OCI-LY1 (cell line): ENCODE data around the gene FHIT.

Experiments
- H2AFZ ChIP-seq: fragments of 200-600 bp; sonication (generic), shearing (Covaris generic); 2 replicates; pipeline ENCODE4 v1.6.0; 2014; ENCODE audit warnings: antibody characterized with exemption, mild to moderate bottlenecking, low read length
- H3F3A ChIP-seq: fragments of 200-600 bp; sonication (generic), shearing (Covaris generic); 2 replicates; pipeline ENCODE4 v1.6.0; 2014; ENCODE audit warnings: mild to moderate bottlenecking, antibody characterized with exemption, low read length, moderate library complexity; ENCODE audit not compliant: insufficient read depth
- H3K27ac ChIP-seq: fragments of 200-600 bp; sonication (generic); 2 replicates; pipeline ENCODE4 v1.5.1; 2014; ENCODE audit warnings: low read length, mixed run types, mild to moderate bottlenecking, low read depth; ENCODE audit not compliant: poor library complexity, severe bottlenecking
- H3K27me3 ChIP-seq: fragments of 200-600 bp; sonication (generic); 2 replicates; pipeline ENCODE4 v1.6.0; 2014; ENCODE audit warnings: antibody characterized with exemption, mild to moderate bottlenecking, low read length, moderate library complexity; ENCODE audit not compliant: insufficient read depth
- H3K36me3 ChIP-seq: fragments of 200-600 bp; sonication (generic); 2 replicates; pipeline ENCODE4 v1.6.1; 2014; ENCODE audit warnings: mild to moderate bottlenecking, antibody characterized with exemption, low read length, moderate library complexity, mixed read lengths; ENCODE audit not compliant: insufficient read depth
- H3K4me1 ChIP-seq: fragments of 200-600 bp; sonication (generic); 2 replicates; pipeline ENCODE4 v1.5.1; 2014; ENCODE audit warnings: mild to moderate bottlenecking, low read length, moderate library complexity; ENCODE audit not compliant: insufficient read depth, severe bottlenecking
- H3K4me2 ChIP-seq: fragments of 200-600 bp; sonication (generic), shearing (Covaris generic); 2 replicates; pipeline ENCODE4 v1.6.1; 2014; ENCODE audit warnings: low read length
- H3K4me3 ChIP-seq: fragments of 200-600 bp; sonication (generic); 2 replicates; pipeline ENCODE4 v1.5.1; 2014; ENCODE audit warnings: low read length, low read depth, mild to moderate bottlenecking, mixed read lengths; ENCODE audit not compliant: poor library complexity, severe bottlenecking
- H3K79me2 ChIP-seq: fragments of 200-600 bp; shearing (Covaris generic); 2 replicates; pipeline ENCODE4 v1.6.1; 2016; ENCODE audit warnings: mixed run types, low read length, mixed read lengths; ENCODE audit not compliant: insufficient read depth
- H3K9ac ChIP-seq: fragments of 200-600 bp; sonication (generic), shearing (Covaris generic); 2 replicates; pipeline ENCODE4 v1.6.1; 2014; ENCODE audit warnings: mild to moderate bottlenecking, low read length, mixed read lengths
- H3K9me2 ChIP-seq: fragments of 200-600 bp; sonication (generic), shearing (Covaris generic); 2 replicates; pipeline ENCODE4 v1.6.1; 2014; ENCODE audit warnings: low read depth, mild to moderate bottlenecking, low read length, mixed read lengths
- H3K9me3 ChIP-seq: fragments of 200-600 bp; shearing (Covaris generic); 2 replicates; pipeline ENCODE4 v1.6.1; 2014; ENCODE audit warnings: low read length, mixed read lengths
- H4K20me1 ChIP-seq: fragments of 200-600 bp; sonication (generic), shearing (Covaris generic); 2 replicates; pipeline ENCODE4 v1.6.0; 2016; ENCODE audit warnings: mild to moderate bottlenecking, low read length; ENCODE audit not compliant: insufficient read depth
- EZH2 ChIP-seq: fragments of 200-600 bp; sonication (generic), shearing (Covaris generic); IDR thresholded peaks from 2 replicates; pipeline ENCODE4 v1.8.0; 2017; ENCODE audit warnings: borderline replicate concordance, mixed run types, mild to moderate bottlenecking, antibody characterized with exemption, low read length, moderate library complexity, mixed read lengths
- TF ChIP-seq, protein P1 (sequence below): fragments of 200-600 bp; sonication (generic), shearing (Covaris generic); IDR thresholded peaks from 2 replicates; pipeline ENCODE4 v1.5.1; 2017; ENCODE audit warnings: mild to moderate bottlenecking, antibody characterized with exemption, low read length, moderate library complexity, mixed read lengths

The FHIT gene

DNA sequence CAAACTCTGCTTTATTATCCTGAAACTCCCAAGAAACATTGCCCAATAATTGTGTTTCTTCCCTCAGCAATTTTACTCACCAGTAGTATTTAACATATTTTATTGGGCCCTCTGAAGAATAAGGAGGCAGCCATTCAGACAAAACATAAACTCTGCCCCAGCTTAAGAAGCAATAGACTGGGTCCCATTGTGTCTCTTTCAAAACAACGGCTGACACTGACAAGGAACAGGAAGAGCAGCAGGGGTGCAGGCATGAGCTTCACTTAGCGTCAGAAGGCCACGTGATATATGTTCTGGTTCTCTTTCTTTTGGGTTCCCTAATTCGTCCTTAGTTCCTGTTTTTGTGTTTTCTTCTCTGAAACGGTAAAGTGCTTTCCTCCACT, 242.3 kb downstream of the FHIT start:
- Histone ChIP-seq H2AFZ (no peak overlapping the region), H3K4me3 (peak overlapping the region; percentile 12), H3K9ac (no peak overlapping the region), H3K79me2 (no peaks in the 10 kb centered on the region), H3K9me3 (no peaks in the 10 kb centered on the region), H3K27me3 (no peaks in the 10 kb centered on the region), H3K4me2 (peak overlapping the region; percentile 28; the same call in 1 of the 2 replicates), H3K9me2 (no peaks in the 10 kb centered on the region), H3F3A (no peaks in the 10 kb centered on the region), H3K36me3 (no peaks in the 10 kb centered on the region), H3K27ac (peak overlapping the region; percentile 27), H4K20me1 (no peaks in the 10 kb centered on the region), H3K4me1 (peaks cover 10% of the 10 kb centered on the region)
- TF ChIP-seq, protein P1, sequence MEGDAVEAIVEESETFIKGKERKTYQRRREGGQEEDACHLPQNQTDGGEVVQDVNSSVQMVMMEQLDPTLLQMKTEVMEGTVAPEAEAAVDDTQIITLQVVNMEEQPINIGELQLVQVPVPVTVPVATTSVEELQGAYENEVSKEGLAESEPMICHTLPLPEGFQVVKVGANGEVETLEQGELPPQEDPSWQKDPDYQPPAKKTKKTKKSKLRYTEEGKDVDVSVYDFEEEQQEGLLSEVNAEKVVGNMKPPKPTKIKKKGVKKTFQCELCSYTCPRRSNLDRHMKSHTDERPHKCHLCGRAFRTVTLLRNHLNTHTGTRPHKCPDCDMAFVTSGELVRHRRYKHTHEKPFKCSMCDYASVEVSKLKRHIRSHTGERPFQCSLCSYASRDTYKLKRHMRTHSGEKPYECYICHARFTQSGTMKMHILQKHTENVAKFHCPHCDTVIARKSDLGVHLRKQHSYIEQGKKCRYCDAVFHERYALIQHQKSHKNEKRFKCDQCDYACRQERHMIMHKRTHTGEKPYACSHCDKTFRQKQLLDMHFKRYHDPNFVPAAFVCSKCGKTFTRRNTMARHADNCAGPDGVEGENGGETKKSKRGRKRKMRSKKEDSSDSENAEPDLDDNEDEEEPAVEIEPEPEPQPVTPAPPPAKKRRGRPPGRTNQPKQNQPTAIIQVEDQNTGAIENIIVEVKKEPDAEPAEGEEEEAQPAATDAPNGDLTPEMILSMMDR, result no peak
- no peak for TF ChIP-seq EZH2

DNA sequence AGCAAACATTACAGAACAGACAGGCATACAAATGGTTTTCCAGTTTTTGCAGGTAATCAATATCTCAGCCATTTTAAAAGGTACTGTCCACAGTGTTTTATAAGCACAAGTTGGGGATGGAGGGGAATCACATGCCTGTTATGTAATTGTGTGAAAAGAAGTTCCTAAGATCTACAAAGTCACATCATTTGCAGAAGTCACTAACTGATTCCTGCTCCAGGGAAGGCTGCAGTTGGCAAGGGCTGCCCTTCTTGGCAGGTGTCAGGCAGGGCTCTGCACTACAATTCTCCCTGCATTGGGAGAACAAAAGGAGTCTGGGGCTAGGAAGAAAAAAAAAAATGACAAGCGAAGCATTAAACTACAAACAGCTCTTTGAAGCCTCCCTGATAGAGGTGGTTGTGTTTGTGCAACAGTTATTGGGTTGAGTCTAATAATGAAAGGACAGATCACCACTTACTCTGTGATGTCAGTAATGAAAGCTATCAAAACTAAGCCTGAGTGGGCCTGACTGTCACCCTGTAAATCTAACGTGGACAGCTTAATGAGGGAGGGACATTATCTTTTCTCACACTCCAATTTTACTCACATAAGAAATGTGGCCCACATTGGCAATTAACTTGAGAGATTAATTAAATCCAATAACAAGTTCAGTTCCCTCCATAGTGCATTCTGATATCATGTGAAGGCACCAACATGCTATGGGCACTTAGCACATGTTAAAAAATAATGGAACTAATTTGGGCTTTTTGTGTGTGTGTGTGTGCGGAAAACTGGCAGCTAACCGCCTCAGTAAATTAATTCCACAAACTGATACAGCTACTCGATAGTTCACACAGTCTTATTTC, 242.9 kb downstream of the FHIT start:
- TF ChIP-seq EZH2, result no peak
- TF ChIP-seq, protein P1, result no peak
- H4K20me1 ChIP-seq, result no peaks in the 10 kb centered on the region
- H3K9ac ChIP-seq, result no peak overlapping the region
- H3K36me3 ChIP-seq, result no peaks in the 10 kb centered on the region
- H3K4me2 ChIP-seq, result peak overlapping the region; percentile 28; the same call in 1 of the 2 replicates
- no peaks in the 10 kb centered on the region for H3K9me2 ChIP-seq
- peaks cover 10% of the 10 kb centered on the region for H3K4me1 ChIP-seq
- no peaks in the 10 kb centered on the region for H3F3A ChIP-seq
- peak overlapping the region; percentile 27 for H3K27ac ChIP-seq
- no peaks in the 10 kb centered on the region for H3K27me3 ChIP-seq
- no peak overlapping the region for H2AFZ ChIP-seq
- peak overlapping the region; percentile 12 for H3K4me3 ChIP-seq
- H3K79me2 ChIP-seq, result no peaks in the 10 kb centered on the region
- no peaks in the 10 kb centered on the region for H3K9me3 ChIP-seq

DNA sequence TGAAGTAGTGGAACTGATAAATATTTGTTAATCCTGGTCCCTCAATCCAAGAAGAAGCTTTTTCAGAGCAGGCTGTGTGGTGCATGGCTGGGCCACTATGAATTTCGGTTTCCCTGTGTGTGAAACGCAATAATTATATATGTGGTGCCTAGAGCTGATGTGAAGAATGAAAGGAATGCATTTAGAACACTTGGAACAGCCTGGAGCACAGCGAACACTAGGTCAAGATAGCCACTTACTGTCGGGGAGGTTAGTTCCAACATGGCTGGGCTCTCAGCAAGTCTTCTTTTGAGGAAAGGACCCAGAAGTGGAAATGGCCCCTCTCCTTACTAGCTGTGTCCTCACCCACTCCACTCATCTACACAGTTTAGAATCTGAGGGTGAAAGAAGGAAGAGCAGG, 245.7 kb downstream of the FHIT start:
- Histone ChIP-seq H3K9me3 (no peaks in the 10 kb centered on the region), H3K27ac (no peak overlapping the region), H3K27me3 (no peaks in the 10 kb centered on the region), H2AFZ (no peak overlapping the region), H3K4me2 (no peak overlapping the region), H3K4me1 (peaks cover 10% of the 10 kb centered on the region), H3F3A (no peaks in the 10 kb centered on the region), H3K9ac (no peak overlapping the region), H3K9me2 (no peaks in the 10 kb centered on the region), H3K4me3 (no peak overlapping the region), H3K36me3 (no peaks in the 10 kb centered on the region), H4K20me1 (no peaks in the 10 kb centered on the region), H3K79me2 (no peaks in the 10 kb centered on the region)
- TF ChIP-seq EZH2, result no peak
- TF ChIP-seq, protein P1, result no peak
